Ascending aorta (tissue), 2 donors: ENCODE measurements around the gene HTT-AS. TPM values are rescaled to one million over a fixed set of nuclear protein-coding genes. Genes with fewer than 3 reads are reported as not detected.

Experiments used
- DNase-seq, 2 donors: peaks; one replicate each; pipeline ENCODE4 v3.0.0-alpha.2; 2019; ENCODE audit warnings: low spot score in 2 of 2
- H3K27ac ChIP-seq, 2 donors: fragments of 200-600 bp; sonication (generic); one replicate each; pipeline ENCODE4 v1.5.1; 2016 to 2017; ENCODE audit warnings: mild to moderate bottlenecking in 1 of 2
- H3K27me3 ChIP-seq: fragments of 200-600 bp; sonication (generic); one replicate; pipeline ENCODE4 v1.5.1; 2017
- H3K36me3 ChIP-seq, 2 donors: fragments of 200-600 bp; sonication (generic); one replicate each; pipeline ENCODE4 v1.5.1; 2016
- H3K4me1 ChIP-seq, 2 donors: fragments of 200-600 bp; sonication (generic); one replicate each; pipeline ENCODE4 v1.5.1; 2016 to 2017; ENCODE audit warnings: mild to moderate bottlenecking in 1 of 2
- H3K4me3 ChIP-seq, 2 donors: fragments of 200-600 bp; sonication (generic); one replicate each; pipeline ENCODE4 v1.5.1; 2016 to 2017; ENCODE audit warnings: mild to moderate bottlenecking in 1 of 2
- H3K9me3 ChIP-seq, 2 donors: fragments of 200-600 bp; sonication (generic); one replicate each; pipeline ENCODE4 v1.5.1; 2016
- CTCF ChIP-seq, 3 experiments: fragments of 200-600 bp in 2 of 3; fragments of 450-650 bp in 1 of 3; sonication (generic) in 2 of 3; IDR thresholded peaks; one replicate each; pipeline ENCODE4 v1.5.1; 2016 to 2019; ENCODE audit warnings: antibody characterized with exemption in 3 of 3, mild to moderate bottlenecking in 1 of 3, moderate library complexity in 1 of 3
- intact Hi-C: fragments of 100-400 bp; cut with DNase I; formaldehyde crosslinking; loops from one replicate; pipeline ENCODE4 v1.15.1; 2023
- total RNA-seq: library from RNA; depleted of rRNA; stranded (reverse); fragments of >200 nt; gene quantifications from one replicate; pipeline ENCODE4 v1.1.0, GENCODE V29; 2016

Gene HTT-AS
- total RNA-seq, 1 donor from 2014 or later = not detected

GRCh38 chr4:3030566-3031356 is 43.6 kb downstream of the HTT-AS start:
- Histone ChIP-seq H3K4me1 (no peaks in the 10 kb centered on the region), H3K27me3 (no peaks in the 10 kb centered on the region), H3K9me3 (no peaks in the 10 kb centered on the region), H3K4me3 (no peak overlapping the region), H3K27ac (no peak overlapping the region), H3K36me3 (no peaks in the 10 kb centered on the region)
- DNase-seq = no peak
- intact Hi-C loops = no loop called here
- TF ChIP-seq CTCF (IDR thresholded peaks at IDR 0.05) = no peak

- TF ChIP-seq CTCF (IDR thresholded peaks at IDR 0.05) = no peak
- H3K4me3 ChIP-seq = no peak overlapping the region
- no peaks in the 10 kb centered on the region for H3K36me3 ChIP-seq
- no peak overlapping the region for H3K27ac ChIP-seq
- no peaks in the 10 kb centered on the region for H3K27me3 ChIP-seq
- no peaks in the 10 kb centered on the region for H3K4me1 ChIP-seq
- intact Hi-C loops = no loop called here
- DNase-seq = no peak
- H3K9me3 ChIP-seq = no peaks in the 10 kb centered on the region
These were observed 44.9 kb downstream of the HTT-AS start for GRCh38 chr4:3029464-3029863.

- H3K36me3 ChIP-seq = no peaks in the 10 kb centered on the region
- no peak overlapping the region for H3K4me3 ChIP-seq
- H3K27me3 ChIP-seq = no peaks in the 10 kb centered on the region
- no peaks in the 10 kb centered on the region for H3K4me1 ChIP-seq
- no peak for DNase-seq
- H3K9me3 ChIP-seq = no peaks in the 10 kb centered on the region
- TF ChIP-seq CTCF (IDR thresholded peaks at IDR 0.05) = no peak
- no peak overlapping the region for H3K27ac ChIP-seq
- intact Hi-C loops = no loop called here
These were observed 47.8 kb downstream of the HTT-AS start for GRCh38 chr4:3026540-3026939.

GRCh38 chr4:3025881-3026280 is 48.5 kb downstream of the HTT-AS start:
- H3K4me1 ChIP-seq = no peaks in the 10 kb centered on the region
- intact Hi-C loops = no loop called here
- no peaks in the 10 kb centered on the region for H3K27me3 ChIP-seq
- no peak for TF ChIP-seq CTCF (IDR thresholded peaks at IDR 0.05)
- DNase-seq = no peak
- H3K4me3 ChIP-seq = no peak overlapping the region
- no peaks in the 10 kb centered on the region for H3K36me3 ChIP-seq
- H3K9me3 ChIP-seq = no peaks in the 10 kb centered on the region
- H3K27ac ChIP-seq = no peak overlapping the region

GRCh38 chr4:3022651-3023050 is 51.7 kb downstream of the HTT-AS start:
- H3K36me3 ChIP-seq = no peaks in the 10 kb centered on the region
- DNase-seq = no peak
- no peaks in the 10 kb centered on the region for H3K4me1 ChIP-seq
- H3K4me3 ChIP-seq = no peak overlapping the region
- no peaks in the 10 kb centered on the region for H3K27me3 ChIP-seq
- no peaks in the 10 kb centered on the region for H3K9me3 ChIP-seq
- no peak for TF ChIP-seq CTCF (IDR thresholded peaks at IDR 0.05)
- intact Hi-C loops = no loop called here
- no peak overlapping the region for H3K27ac ChIP-seq
